Endothelial cell of umbilical vein (primary cell): ENCODE measurements around the gene MAGI3. TPM values are rescaled to one million over a fixed set of nuclear protein-coding genes. Genes with fewer than 3 reads are reported as not detected.

Experiments used
- BruUV-seq: library from RNA; stranded (reverse); fragments of 400-500 nt; replicated peaks from 2 replicates; lab custom pipeline; 2021; lab: Mats Ljungman, UMichigan
- CTCF ChIA-PET: fragments of 300-600, 350-600 bp; sonication (Branson Sonifier 250); formaldehyde crosslinking; loops from one replicate; lab custom pipeline; 2021; ENCODE audit warnings: antibody characterized with exemption, inconsistent platforms; lab: Charles Lee
- POLR2A ChIA-PET: fragments of 300-600, 350-600 bp; sonication (Branson Sonifier 250); formaldehyde crosslinking; loops from one replicate; lab custom pipeline; 2021; ENCODE audit warnings: antibody characterized with exemption, inconsistent platforms; lab: Charles Lee
- DNase-seq: peaks from one replicate; pipeline ENCODE4 v3.0.0-alpha.2; 2011; ENCODE audit warnings: low read depth, low spot score
- FAIRE-seq: peaks from 2 replicates; lab custom pipeline; 2011; peaks lifted over from hg19 to GRCh38; lab: Jason Lieb, UNC
- H2AFZ ChIP-seq: 2 replicates; pipeline ENCODE4 v1.6.0; 2012; ENCODE audit warnings: low read depth, low read length, control low read depth, inconsistent platforms
- H3K27ac ChIP-seq: 2 replicates; pipeline ENCODE4 v1.5.1; 2011; ENCODE audit warnings: low read depth, mild to moderate bottlenecking, control low read depth, low read length, moderate library complexity; ENCODE audit not compliant: insufficient read depth
- H3K27me3 ChIP-seq, 2 experiments: 2 replicates each; pipeline versions ENCODE4 v1.6.0 to v1.6.1; 2011; ENCODE audit warnings: low read length in 2 of 2, mixed read lengths in 1 of 2; ENCODE audit not compliant: control insufficient read depth in 2 of 2, insufficient read depth in 2 of 2
- H3K36me3 ChIP-seq, 2 experiments: 2 replicates in 1 of 2; 3 replicates in 1 of 2; pipeline ENCODE4 v1.5.1; 2011; ENCODE audit warnings: low read length in 2 of 2, mild to moderate bottlenecking in 1 of 2, moderate library complexity in 1 of 2; ENCODE audit not compliant: control insufficient read depth in 2 of 2, insufficient read depth in 2 of 2; ENCODE audit errors: extremely low read depth in 1 of 2
- H3K4me1 ChIP-seq: 3 replicates; pipeline ENCODE4 v1.5.1; 2011; ENCODE audit warnings: mild to moderate bottlenecking, low read length; ENCODE audit not compliant: control insufficient read depth, insufficient read depth; ENCODE audit errors: extremely low read depth
- H3K4me2 ChIP-seq: 2 replicates; pipeline ENCODE4 v1.6.1; 2011; ENCODE audit warnings: low read length, control low read depth, mixed read lengths; ENCODE audit not compliant: insufficient read depth
- H3K4me3 ChIP-seq, 3 experiments: fragments of 200-600 bp in 1 of 3; sonication (generic), shearing (Covaris generic) in 1 of 3; replicated peaks in 1 of 3; 2 replicates each; pipeline ENCODE4 v1.5.1; 2011 to 2016; ENCODE audit warnings: control low read depth in 3 of 3, low read length in 3 of 3, mild to moderate bottlenecking in 2 of 3, inconsistent platforms in 1 of 3, low read depth in 1 of 3, moderate library complexity in 1 of 3; ENCODE audit not compliant: insufficient read depth in 1 of 3
- H3K79me2 ChIP-seq: 2 replicates; pipeline ENCODE4 v1.6.0; 2012; ENCODE audit warnings: low read length, inconsistent platforms; ENCODE audit not compliant: control insufficient read depth, insufficient read depth
- H3K9ac ChIP-seq: replicated peaks from 2 replicates; pipeline ENCODE3; 2011; ENCODE audit warnings: low read length, control low read depth; ENCODE audit not compliant: insufficient read depth; ENCODE audit errors: extremely low read depth
- H3K9me1 ChIP-seq: replicated peaks from 3 replicates; pipeline ENCODE4 v1.6.0; 2011; ENCODE audit warnings: mild to moderate bottlenecking, low read length; ENCODE audit not compliant: control insufficient read depth, insufficient read depth; ENCODE audit errors: extremely low read depth
- H3K9me3 ChIP-seq: replicated peaks from 2 replicates; pipeline ENCODE4 v1.5.1; 2012; ENCODE audit warnings: low read length, inconsistent platforms; ENCODE audit not compliant: control insufficient read depth, insufficient read depth
- H4K20me1 ChIP-seq: replicated peaks from 2 replicates; pipeline ENCODE3; 2011; ENCODE audit warnings: mild to moderate bottlenecking, low read length; ENCODE audit not compliant: control insufficient read depth, insufficient read depth; ENCODE audit errors: extremely low read depth
- CTCF ChIP-seq, 2 donors: IDR thresholded peaks; 1 replicate in 1 of 2; 2 replicates in 1 of 2; pipeline ENCODE4 v1.5.1; 2011; ENCODE audit warnings: low read length in 2 of 2, mild to moderate bottlenecking in 2 of 2, moderate library complexity in 2 of 2, control low read depth in 1 of 2, inconsistent platforms in 1 of 2, low read depth in 1 of 2; ENCODE audit not compliant: insufficient read depth in 1 of 2; ENCODE audit errors: extremely low read depth in 1 of 2
- EZH2 ChIP-seq: IDR thresholded peaks from 2 replicates; pipeline ENCODE4 v1.6.1; 2012; ENCODE audit warnings: borderline replicate concordance, low read depth, mild to moderate bottlenecking, moderate library complexity, low read length, inconsistent platforms; ENCODE audit not compliant: severe bottlenecking
- FOS ChIP-seq: IDR thresholded peaks from 2 replicates; pipeline ENCODE4 v1.6.1; 2011; ENCODE audit warnings: mild to moderate bottlenecking, low read length, moderate library complexity, borderline replicate concordance; ENCODE audit not compliant: insufficient read depth
- GATA2 ChIP-seq: IDR thresholded peaks from 2 replicates; pipeline ENCODE4 v1.7.0; 2011; ENCODE audit warnings: low read depth, mild to moderate bottlenecking, moderate library complexity, mixed read lengths, low read length; ENCODE audit not compliant: insufficient read length, insufficient read depth
- JUN ChIP-seq: IDR thresholded peaks from 2 replicates; pipeline ENCODE4 v1.6.1; 2011; ENCODE audit warnings: borderline replicate concordance, low read depth; ENCODE audit not compliant: insufficient read length, insufficient read depth
- MAX ChIP-seq: IDR thresholded peaks from 2 replicates; pipeline ENCODE4 v1.6.1; 2011; ENCODE audit not compliant: insufficient read depth, insufficient read length
- MYC ChIP-seq: IDR thresholded peaks from one replicate; pipeline ENCODE4 v1.6.1; 2011; ENCODE audit warnings: mild to moderate bottlenecking, low read depth, low read length
- POLR2A ChIP-seq: IDR thresholded peaks from 2 replicates; pipeline ENCODE4 v1.6.1; 2012; ENCODE audit warnings: low read depth, mild to moderate bottlenecking, control low read depth, low read length
- POLR2AphosphoS5 ChIP-seq: IDR thresholded peaks from 2 replicates; pipeline ENCODE4 v1.6.1; 2012; ENCODE audit warnings: low read depth, mild to moderate bottlenecking, control low read depth, low read length, moderate library complexity; ENCODE audit not compliant: insufficient read depth
- dilution Hi-C: fragments of 300-500 bp; cut with MboI; formaldehyde crosslinking; loops from one replicate; pipeline ENCODE4 v1.15.0; 2019; ENCODE audit warnings: low sequenced_read_pairs; ENCODE audit not compliant: extremely low pct_ligation_motif_present
- intact Hi-C: fragments of 100-400 bp; cut with micrococcal nuclease; formaldehyde crosslinking; loops from one replicate; pipeline ENCODE4 v1.10.0; 2022
- polyA plus RNA-seq, 4 experiments: library from polyadenylated mRNA; depleted of rRNA in 3 of 4; stranded (reverse) in 3 of 4; unstranded in 1 of 4; fragments of >200 nt; gene quantifications; 2 replicates each; pipeline versions ENCODE4 v1.2.1 to v1.2.3, GENCODE V29; 2011 to 2012; ENCODE audit warnings: missing spikeins in 1 of 4
- total RNA-seq: library from RNA; stranded (reverse); gene quantifications from 2 replicates; pipeline ENCODE4 v1.2.3, GENCODE V29; 2021

The MAGI3 gene
- total and polyA plus RNA-seq, 2 donors (not counting 3 experiments of a cell fraction or from before 2014, with no cell fraction given): 2.8 to 16.1 TPM

- BruUV-seq: no TSS peak
- Histone ChIP-seq H3K27me3 (no peaks in the 10 kb centered on the region), H3K9ac (no peak overlapping the region), H3K9me3 (no peaks in the 10 kb centered on the region), H2AFZ (no peak overlapping the region), H3K79me2 (no peaks in the 10 kb centered on the region), H3K4me1 (peaks cover 7% of the 10 kb centered on the region), H3K4me2 (no peak overlapping the region), H3K9me1 (no peaks in the 10 kb centered on the region), H4K20me1 (no peaks in the 10 kb centered on the region), H3K36me3 (no peaks in the 10 kb centered on the region), H3K27ac (no peak overlapping the region), H3K4me3 (no peak overlapping the region)
- TF ChIP-seq JUN: no peak
- TF ChIP-seq MYC: no peak
- TF ChIP-seq CTCF (IDR thresholded peaks at IDR 0.05; ENCODE audit: extremely low read depth in 1 of 2, insufficient read depth in 1 of 2, low read depth in 1 of 2, low read length in 2 of 2): no peak
- no peak for TF ChIP-seq EZH2
- TF ChIP-seq FOS: no peak
- TF ChIP-seq POLR2A: no peak
- TF ChIP-seq MAX: no peak
- TF ChIP-seq POLR2AphosphoS5: no peak
- TF ChIP-seq GATA2: no peak
- DNase-seq (no peak), FAIRE-seq (no peak)
- CTCF ChIA-PET: no interaction called here
- dilution Hi-C loops (no loop called here), intact Hi-C loops (loop anchor here (5.0 kb wide), 1 partner anchor 1278 kb away; no protein-coding TSS in a partner anchor)
- POLR2A ChIA-PET: no interaction called here
Measured at GRCh38 chr1:113610372-113610771, 220.1 kb downstream of the MAGI3 start.
